Right cardiac atrium (tissue), 5 donors: ENCODE data around the gene CPLX1. TPM values are rescaled to one million over a fixed set of nuclear protein-coding genes. Genes with fewer than 3 reads are reported as not detected.

ENCODE experiments used
- ATAC-seq, 2 donors: fragments of 200-7000 bp; cut with Tn5 transposase; one replicate each; pipeline versions ENCODE4 v1.8.0 to v1.9.1; 2020; ENCODE audit warnings: moderate library complexity in 2 of 2, mild to moderate bottlenecking in 1 of 2
- DNase-seq, 3 donors: peaks; one replicate each; pipeline ENCODE4 v3.0.0-alpha.2; 2020
- H3K27ac ChIP-seq: one replicate; pipeline ENCODE4 v1.5.1; 2013; ENCODE audit warnings: mild to moderate bottlenecking, low read length, control low read depth, moderate library complexity
- H3K27me3 ChIP-seq: one replicate; pipeline ENCODE4 v1.6.1; 2013; ENCODE audit not compliant: control insufficient read depth, insufficient read depth
- H3K4me1 ChIP-seq: one replicate; pipeline ENCODE4 v1.6.1; 2013; ENCODE audit warnings: low read length; ENCODE audit not compliant: control insufficient read depth, insufficient read depth
- H3K4me3 ChIP-seq: one replicate; pipeline ENCODE4 v1.5.1; 2013; ENCODE audit warnings: low read length, control low read depth
- H3K9me3 ChIP-seq: one replicate; pipeline ENCODE4 v1.6.1; 2013; ENCODE audit warnings: low read length; ENCODE audit not compliant: control insufficient read depth
- WGBS: extraction: QIAGEN DNeasy Blood & Tissue Kit; methylation state at CpG from one replicate; pipeline ENCODE4 v1.1.7; 2013; 5-methylcytosine and 5-hydroxymethylcytosine counted together
- intact Hi-C, 4 donors: fragments of 100-400 bp; cut with DNase I; formaldehyde crosslinking; loops; one replicate each; pipeline versions ENCODE4 v1.11.0 to v1.14.0; 2022 to 2023
- polyA plus RNA-seq: library from polyadenylated mRNA; stranded (reverse); fragments of 200-250 nt; gene quantifications from one replicate; pipeline ENCODE4 v1.2.3, GENCODE V29; 2013
- total RNA-seq, 4 donors: library from RNA; stranded (reverse); fragmentation: NEBNext Ultra II Directional; extraction: Animal tissue kit (Norgen Biotek cat#: 25700); gene quantifications; one replicate each; pipeline ENCODE4 v1.2.1, GENCODE V29; 2021
- donor health status: healthy with polysubstance abuse.
- donor health status: DM: no; HTN: yes; CAD: no.
- donor health status: DM: no; HTN: no; CAD: no.
- donor health status: DM: no; HTN: yes; CAD: no; lungs with severe emphysema.
- donor health status: DM: yes; HTN: yes; CAD: no.

The CPLX1 gene
- total and polyA plus RNA-seq, 5 donors, result 2.1 to 9.3 (median 5.4) TPM

DNA sequence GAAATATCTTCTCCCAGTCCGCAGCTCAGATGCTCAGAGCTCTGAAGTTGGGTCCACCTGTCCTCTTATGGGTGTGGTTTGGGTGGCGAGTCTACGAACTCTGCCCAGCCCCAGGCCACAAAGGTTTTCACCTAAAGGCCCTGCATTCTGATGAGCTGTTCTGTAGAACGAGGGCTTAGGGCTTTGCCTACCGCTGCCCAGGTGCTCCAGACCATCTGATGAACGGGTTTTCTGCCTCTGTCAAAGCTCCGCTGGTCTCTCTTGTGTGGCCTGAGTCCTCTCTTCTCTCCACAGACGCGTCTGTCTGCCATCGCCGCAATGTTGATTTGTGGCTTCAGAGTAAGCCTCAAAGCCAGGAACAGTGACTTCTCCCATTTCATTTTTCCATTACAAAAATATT is 28.4 kb upstream of the CPLX1 start:
- WGBS, result 93% methylated on average over 11 of the region's 11 CpGs
- H3K27me3 ChIP-seq, result no peaks in the 10 kb centered on the region
- intact Hi-C loops, result no loop called here

DNA sequence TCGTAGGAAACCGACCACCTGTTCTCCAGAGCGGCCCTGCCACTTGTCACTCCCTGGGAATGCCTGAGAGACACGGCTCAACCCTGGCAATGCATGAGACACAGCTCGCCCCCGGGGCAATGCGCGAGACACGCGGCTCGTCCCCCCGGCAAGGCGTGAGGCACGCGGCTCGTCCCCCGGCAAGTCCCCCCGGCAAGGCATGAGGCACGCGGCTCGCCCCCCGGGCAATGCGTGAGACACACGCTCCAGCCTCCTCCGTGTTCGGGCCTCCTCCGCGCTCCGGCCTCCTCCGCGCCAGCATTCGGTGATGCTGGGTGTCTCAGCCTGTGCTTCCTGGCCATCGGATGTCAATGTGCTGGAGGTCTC is 27.5 kb upstream of the CPLX1 start:
- Histone ChIP-seq H3K9me3 (no peaks in the 10 kb centered on the region), H3K27ac (no peak overlapping the region), H3K27me3 (no peaks in the 10 kb centered on the region), H3K4me3 (no peak overlapping the region), H3K4me1 (no peaks in the 10 kb centered on the region)
- intact Hi-C loops, result no loop called here
- ATAC-seq, result no peak
- peak in 2 of 3 donors; percentile 4 to 56 for DNase-seq
- 96% methylated on average over 33 of the region's 33 CpGs for WGBS

More for the DNA sequence above, 28.4 kb upstream of the CPLX1 start:
- Histone ChIP-seq H3K4me3 (no peak overlapping the region), H3K4me1 (no peaks in the 10 kb centered on the region), H3K9me3 (no peaks in the 10 kb centered on the region), H3K27ac (no peak overlapping the region)
- ATAC-seq (no peak), DNase-seq (peak in 1 of 3 donors; percentile 1)

DNA sequence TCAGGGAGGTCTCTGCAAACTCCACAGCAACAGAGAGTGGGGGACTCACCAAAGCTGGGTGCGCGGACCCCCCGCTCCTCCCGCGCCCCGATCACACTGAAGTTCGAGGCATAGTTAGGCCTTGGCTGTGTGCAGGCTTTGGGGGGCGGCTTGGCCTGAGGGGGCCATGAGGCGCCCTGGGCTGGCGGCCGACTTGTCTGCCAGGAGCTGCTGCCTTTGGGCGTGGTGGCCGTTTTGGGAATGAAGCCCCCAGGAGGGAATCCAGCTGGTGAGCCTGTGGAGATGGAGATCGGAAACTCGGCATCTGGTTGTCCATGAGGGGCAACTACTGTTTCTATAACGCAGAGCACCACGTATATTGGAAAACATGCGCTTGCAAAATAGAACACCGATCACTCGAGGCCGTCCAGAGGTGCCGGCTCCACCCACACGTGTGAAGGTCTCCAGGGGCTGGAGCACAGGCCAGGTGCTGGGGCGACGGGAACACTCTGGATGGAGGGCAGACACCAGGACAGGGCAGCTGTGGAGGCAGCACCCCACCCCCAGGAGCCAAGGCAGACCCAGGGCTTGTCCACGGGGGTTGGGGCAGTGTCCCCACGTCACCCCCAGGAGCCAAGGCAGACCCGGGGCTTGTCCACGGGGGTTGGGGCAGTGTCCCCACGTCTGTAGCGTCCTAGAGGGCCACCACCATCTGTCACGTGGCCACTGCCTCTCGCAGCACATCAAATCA is 25.9 kb upstream of the CPLX1 start:
- no peaks in the 10 kb centered on the region for H3K4me1 ChIP-seq
- no peak overlapping the region for H3K27ac ChIP-seq
- intact Hi-C loops, result no loop called here
- H3K9me3 ChIP-seq, result no peaks in the 10 kb centered on the region
- ATAC-seq (no peak), DNase-seq (peak; percentile 6 to 57 (median 54))
- no peak overlapping the region for H3K4me3 ChIP-seq
- 96% methylated on average over 33 of the region's 33 CpGs for WGBS
- H3K27me3 ChIP-seq, result no peaks in the 10 kb centered on the region

DNA sequence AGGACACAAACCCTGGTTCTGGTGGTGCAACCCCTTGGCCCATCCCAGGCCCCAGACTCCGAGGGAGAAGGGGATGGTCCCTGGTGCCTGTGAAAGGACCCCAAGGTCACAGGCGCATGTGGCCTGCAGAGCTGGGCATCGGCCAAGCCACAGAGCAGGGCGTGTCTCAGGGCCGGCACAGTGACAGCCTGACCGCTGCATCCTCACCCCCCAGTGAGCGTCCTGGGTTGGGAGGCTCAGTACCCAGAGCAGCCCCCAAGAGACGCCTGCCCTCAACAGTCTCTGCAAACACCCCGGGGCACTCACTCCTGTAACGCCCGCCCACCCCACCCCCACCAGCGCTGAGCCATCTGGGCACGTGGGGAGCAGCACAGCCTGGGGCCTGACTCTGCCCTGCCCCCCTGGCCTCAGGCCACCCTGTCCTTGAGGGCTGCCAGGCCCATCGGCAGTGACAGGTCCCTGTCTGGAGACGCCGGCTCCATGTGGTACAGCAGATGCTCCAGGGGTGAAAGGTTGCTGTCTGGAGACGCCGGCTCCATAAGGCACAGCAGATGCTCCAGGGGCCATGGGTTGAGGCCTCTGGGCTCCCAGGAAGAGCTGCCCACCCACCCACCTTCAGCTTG is 24.5 kb upstream of the CPLX1 start:
- Histone ChIP-seq H3K9me3 (no peaks in the 10 kb centered on the region), H3K4me1 (no peaks in the 10 kb centered on the region), H3K4me3 (no peak overlapping the region), H3K27ac (no peak overlapping the region), H3K27me3 (no peaks in the 10 kb centered on the region)
- intact Hi-C loops, result no loop called here
- 90% methylated on average over 18 of the region's 18 CpGs for WGBS
- no peak for ATAC-seq
- peak in 2 of 3 donors; percentile 12 to 44 for DNase-seq

DNA sequence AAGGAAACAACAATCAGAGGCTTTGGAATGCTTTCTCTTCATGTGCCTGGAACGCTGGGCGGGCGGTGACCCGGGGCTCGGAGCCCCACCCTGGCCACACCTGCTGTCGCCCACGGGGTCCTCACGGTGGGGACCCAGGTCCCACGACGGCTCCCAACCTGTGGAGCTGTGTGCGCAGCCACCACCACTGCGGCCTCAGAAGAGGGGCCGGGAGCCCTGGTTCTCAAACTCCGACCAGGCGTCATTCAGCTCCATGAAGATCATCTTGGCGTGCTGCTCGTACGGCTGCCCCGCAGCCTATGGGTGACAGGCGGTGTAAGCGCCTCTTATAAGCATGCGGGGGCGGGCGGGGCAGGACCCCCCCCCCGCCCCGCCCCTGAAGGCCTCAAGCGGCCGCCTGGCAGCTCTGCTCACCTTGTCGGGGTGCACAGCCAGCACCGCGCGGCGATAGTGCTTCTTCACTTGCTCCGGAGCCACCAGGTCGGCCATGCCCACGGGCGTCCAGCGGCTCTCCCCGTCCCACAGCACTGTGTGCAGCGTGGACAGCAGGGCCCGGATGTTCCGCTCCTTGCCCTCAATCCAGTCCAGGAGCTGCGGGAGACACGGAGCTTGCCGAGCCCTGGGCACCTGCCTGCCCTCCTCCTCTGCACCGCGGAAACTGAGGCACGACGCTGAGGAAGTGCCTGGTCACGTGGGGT is 23.7 kb upstream of the CPLX1 start:
- Histone ChIP-seq H3K27me3 (no peaks in the 10 kb centered on the region), H3K4me1 (no peaks in the 10 kb centered on the region), H3K27ac (no peak overlapping the region), H3K9me3 (no peaks in the 10 kb centered on the region), H3K4me3 (no peak overlapping the region)
- ATAC-seq (no peak), DNase-seq (peak in 2 of 3 donors; percentile 10 to 46)
- intact Hi-C loops, result no loop called here
- 96% methylated on average over 50 of the region's 50 CpGs for WGBS

DNA sequence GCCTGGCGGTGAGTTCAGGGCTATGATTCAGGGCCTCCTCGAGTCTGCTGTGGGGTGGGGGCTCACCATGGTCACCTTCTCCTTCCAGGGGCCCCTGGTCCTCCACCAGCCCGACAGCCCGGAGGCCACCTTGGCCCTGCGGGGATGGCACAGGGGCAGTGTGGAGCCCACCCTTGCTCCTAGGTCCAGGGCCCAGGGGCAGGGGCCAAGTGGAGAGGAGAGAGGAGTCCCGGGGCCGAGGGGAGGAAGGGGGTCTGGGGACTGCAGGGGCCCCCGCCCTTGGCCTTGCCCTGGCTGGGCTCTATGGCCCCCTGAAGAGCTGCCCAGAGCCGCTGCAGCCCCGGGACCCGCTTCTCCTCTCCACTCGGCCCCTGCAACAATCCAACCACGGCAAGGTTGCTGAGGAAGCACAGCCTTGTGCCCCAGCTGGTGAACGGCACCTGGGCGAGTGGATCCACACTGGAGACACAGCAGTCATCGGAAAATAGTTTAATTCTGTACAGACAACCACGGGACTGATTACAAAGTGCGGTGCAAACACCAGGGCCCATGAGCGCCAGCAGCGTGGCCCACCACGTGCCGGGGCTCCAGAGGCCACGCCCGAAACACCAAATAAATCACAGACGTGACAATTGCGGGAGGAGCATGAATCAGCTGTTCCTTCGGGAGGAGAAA is 23.0 kb upstream of the CPLX1 start:
- Histone ChIP-seq H3K9me3 (no peaks in the 10 kb centered on the region), H3K27ac (no peak overlapping the region), H3K27me3 (no peaks in the 10 kb centered on the region), H3K4me1 (no peaks in the 10 kb centered on the region), H3K4me3 (no peak overlapping the region)
- peak in 2 of 3 donors; percentile 6 to 45 for DNase-seq
- 87% methylated on average over 27 of the region's 27 CpGs for WGBS
- ATAC-seq, result no peak
- intact Hi-C loops, result no loop called here

DNA sequence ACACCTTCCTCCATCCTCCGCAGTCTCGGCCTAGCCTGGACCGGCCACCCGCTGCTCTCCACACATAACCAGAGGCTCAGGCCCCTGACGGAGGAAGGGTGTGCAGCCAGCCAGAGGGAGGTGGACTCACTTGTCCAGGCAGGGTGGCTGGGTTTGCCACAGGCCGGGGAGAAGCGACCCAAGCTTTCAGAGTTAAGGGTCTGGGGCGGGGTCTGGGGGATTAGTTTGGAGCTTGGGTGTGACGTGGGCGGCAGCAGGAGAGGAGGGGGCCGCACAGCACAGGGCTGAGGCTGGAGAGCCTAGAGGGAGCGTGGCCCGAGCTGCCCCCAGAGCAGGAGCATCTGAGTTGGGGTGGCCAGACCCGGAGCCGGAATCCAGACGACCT is 22.4 kb upstream of the CPLX1 start:
- Histone ChIP-seq H3K27me3 (no peaks in the 10 kb centered on the region), H3K9me3 (no peaks in the 10 kb centered on the region), H3K4me1 (no peaks in the 10 kb centered on the region), H3K4me3 (no peak overlapping the region), H3K27ac (no peak overlapping the region)
- no peak for ATAC-seq
- peak in 1 of 3 donors; percentile 49 for DNase-seq
- intact Hi-C loops, result no loop called here
- WGBS, result 90% methylated on average over 16 of the region's 16 CpGs

DNA sequence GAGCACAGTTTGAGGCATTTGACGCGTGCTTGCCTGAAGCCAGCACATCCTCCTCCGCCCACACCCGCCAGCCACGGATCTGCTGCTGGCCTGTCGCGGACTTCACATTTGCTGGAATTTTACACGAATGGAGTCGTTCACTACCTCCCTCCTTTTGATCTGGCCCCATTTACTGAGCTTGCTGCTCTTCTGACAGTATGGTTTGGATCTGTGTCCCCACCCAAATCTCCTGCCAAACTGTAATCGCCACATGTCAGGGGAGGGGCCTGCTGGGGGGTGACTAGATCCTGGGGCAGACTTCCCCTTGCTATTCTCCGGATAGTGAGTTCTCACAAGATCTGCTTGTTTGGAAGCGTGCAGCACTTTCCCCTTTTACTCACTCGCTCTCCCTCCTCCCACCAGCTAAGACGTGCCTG is 19.9 kb upstream of the CPLX1 start:
- no peak overlapping the region for H3K27ac ChIP-seq
- DNase-seq, result peak in 2 of 3 donors; percentile 12 to 22
- H3K9me3 ChIP-seq, result no peaks in the 10 kb centered on the region
- no peak overlapping the region for H3K4me3 ChIP-seq
- WGBS, result 57% methylated on average over 14 of the region's 14 CpGs
- intact Hi-C loops, result no loop called here
- H3K4me1 ChIP-seq, result no peaks in the 10 kb centered on the region
- no peak for ATAC-seq
- H3K27me3 ChIP-seq, result no peaks in the 10 kb centered on the region

DNA sequence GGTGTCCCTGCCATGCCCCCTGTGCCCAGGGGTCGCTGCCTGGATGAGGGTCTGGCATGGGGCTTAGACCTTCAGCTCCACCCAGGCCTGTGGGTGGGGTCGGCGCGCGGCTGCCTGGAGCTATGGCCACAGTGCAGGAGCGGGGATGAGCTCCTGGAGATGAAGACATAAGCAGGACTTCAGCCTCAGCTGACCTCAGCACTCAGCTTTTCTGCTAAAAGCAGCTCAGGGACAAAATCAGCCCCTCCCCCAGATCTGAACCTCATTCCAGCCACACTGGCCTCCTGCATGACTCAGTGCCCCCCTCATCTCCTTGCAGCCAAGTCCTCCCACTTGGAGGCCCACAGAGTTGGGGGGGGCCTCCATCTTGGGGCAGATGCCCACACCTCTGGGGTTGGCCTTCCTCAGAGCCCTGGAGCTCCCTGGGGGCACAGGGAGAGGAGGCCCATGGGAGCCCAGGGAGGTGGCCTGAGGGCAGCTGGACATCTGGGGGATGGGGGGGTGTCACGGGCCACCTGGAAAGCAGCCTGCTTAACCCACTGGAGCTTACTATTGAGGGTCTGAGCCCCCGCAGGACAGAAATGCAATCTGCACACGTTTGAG is 19.4 kb upstream of the CPLX1 start:
- no peak for ATAC-seq
- no peak overlapping the region for H3K27ac ChIP-seq
- intact Hi-C loops, result no loop called here

DNA sequence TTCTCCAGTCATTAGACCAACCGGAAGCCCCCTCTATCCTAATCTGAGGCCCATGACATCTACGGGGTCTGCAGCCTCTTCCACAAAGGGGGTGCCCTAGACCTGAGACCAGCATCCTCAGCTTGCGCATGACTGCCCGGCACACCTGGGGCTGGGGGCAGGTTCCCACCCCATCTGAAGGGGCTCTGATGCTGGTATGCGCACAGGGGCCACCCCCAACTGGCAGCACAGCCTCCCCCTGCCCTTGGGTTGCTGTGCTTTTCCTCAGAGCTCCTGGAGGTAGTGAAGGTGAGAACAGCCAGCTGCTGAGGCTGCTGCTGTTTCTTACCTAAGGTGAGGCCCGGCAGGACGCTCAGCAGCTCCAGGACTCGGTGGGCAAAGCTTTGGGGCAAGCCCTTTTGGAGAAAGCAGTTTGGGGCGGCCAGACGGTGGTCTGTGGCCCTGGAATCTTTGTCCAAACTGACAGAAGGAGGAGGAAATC is 18.9 kb upstream of the CPLX1 start:
- intact Hi-C loops, result no loop called here
- DNase-seq (peak in 2 of 3 donors; percentile 2 to 14), ATAC-seq (no peak)
- Histone ChIP-seq H3K4me1 (no peaks in the 10 kb centered on the region), H3K27ac (no peak overlapping the region), H3K9me3 (no peaks in the 10 kb centered on the region), H3K4me3 (no peak overlapping the region), H3K27me3 (no peaks in the 10 kb centered on the region)
- 92% methylated on average over 10 of the region's 10 CpGs for WGBS

More for the DNA sequence above, 19.4 kb upstream of the CPLX1 start:
- peak in 2 of 3 donors; percentile 9 to 41 for DNase-seq
- H3K27me3 ChIP-seq, result no peaks in the 10 kb centered on the region
- H3K9me3 ChIP-seq, result no peaks in the 10 kb centered on the region
- H3K4me3 ChIP-seq, result no peak overlapping the region
- WGBS, result 75% methylated on average over 9 of the region's 9 CpGs
- no peaks in the 10 kb centered on the region for H3K4me1 ChIP-seq
